ENCODE measurements around the gene PTGES3.

The PTGES3 gene

GRCh38 chr12:56645717-56646446 lies 42.2 kb downstream of the PTGES3 start, which contains the start of gene ATP5F1B:
Gene ATP5F1B (minus strand): TSS chr12:56645984. CDS start chr12:56645963, 21 bp downstream.
- FAIRE-seq = peak; percentile 94

GRCh38 chr12:56645201-56645716 lies 42.8 kb downstream of the PTGES3 start:
- no peak for FAIRE-seq

GRCh38 chr12:56644654-56645053 lies 43.4 kb downstream of the PTGES3 start:
- no peak for FAIRE-seq

- no peak for FAIRE-seq
These were observed 46.9 kb downstream of the PTGES3 start for GRCh38 chr12:56641219-56641618.

- no peak for FAIRE-seq
These were observed 50.5 kb downstream of the PTGES3 start for GRCh38 chr12:56637621-56638020.

- FAIRE-seq = peak; percentile 74
These were observed 51.2 kb downstream of the PTGES3 start for GRCh38 chr12:56636675-56637540.

GRCh38 chr12:56635806-56636674 lies 52.0 kb downstream of the PTGES3 start:
- FAIRE-seq = no peak

- FAIRE-seq = no peak
These were observed 53.0 kb downstream of the PTGES3 start for GRCh38 chr12:56634837-56635791.

- FAIRE-seq = no peak
These were observed 53.7 kb downstream of the PTGES3 start for GRCh38 chr12:56634242-56634836.

GRCh38 chr12:56633468-56634241 lies 54.4 kb downstream of the PTGES3 start:
- no peak for FAIRE-seq

- no peak for FAIRE-seq
These were observed 55.2 kb downstream of the PTGES3 start for GRCh38 chr12:56632701-56633467.

GRCh38 chr12:56631790-56632700 lies 56.0 kb downstream of the PTGES3 start:
- no peak for FAIRE-seq

GRCh38 chr12:56630180-56630632 lies 57.9 kb downstream of the PTGES3 start, which contains the start of gene BAZ2A:
Gene BAZ2A (minus strand): TSS chr12:56630326. CDS start chr12:56617530, 12,796 bp downstream.
- no peak for FAIRE-seq

GRCh38 chr12:56629459-56630179 lies 58.5 kb downstream of the PTGES3 start:
- FAIRE-seq = no peak

- no peak for FAIRE-seq
These were observed 59.2 kb downstream of the PTGES3 start for GRCh38 chr12:56628671-56629458.

- no peak for FAIRE-seq
These were observed 61.4 kb downstream of the PTGES3 start for GRCh38 chr12:56626701-56627100.
